GM12878 (cell line): Measurements from ENCODE around the gene GLT6D1. TPM values are rescaled to one million over a fixed set of nuclear protein-coding genes. Genes with fewer than 3 reads are reported as not detected.

Experiments
- ATAC-seq: fragments of 200-7000 bp; cut with Tn5 transposase; 3 replicates; pipeline ENCODE4 v1.9.1; 2020; ENCODE audit warnings: mild to moderate bottlenecking, moderate library complexity
- BruUV-seq: library from RNA; stranded (reverse); fragments of 400-500 nt; replicated peaks from 2 replicates; lab custom pipeline; 2021; lab: Mats Ljungman, UMichigan
- CTCF ChIA-PET: fragments of 300-600 bp; sonication (Branson Sonifier 250); formaldehyde crosslinking; extraction: SDS; loops from one replicate; lab custom pipeline; 2021; ENCODE audit warnings: inconsistent platforms; lab: Yijun Ruan, JAX
- POLR2A ChIA-PET: fragments of 350-600 bp; formaldehyde crosslinking; extraction: SDS; loops from one replicate; lab custom pipeline; 2021; ENCODE audit warnings: inconsistent platforms; lab: Charles Lee
- RAD21 ChIA-PET: fragments of 300-600 bp; sonication (Branson Sonifier 250); formaldehyde crosslinking; loops from one replicate; lab custom pipeline; 2023; ENCODE audit warnings: antibody characterized with exemption; ENCODE audit not compliant: unreplicated experiment; lab: Charles Lee
- SMC1A ChIA-PET: fragments of 300-600 bp; sonication (Branson Sonifier 250); formaldehyde crosslinking; loops from one replicate; lab custom pipeline; 2023; ENCODE audit not compliant: unreplicated experiment, uncharacterized antibody; lab: Charles Lee
- DNase-seq: peaks from one replicate; pipeline ENCODE4 v3.0.0-alpha.2; 2011; ENCODE audit warnings: low read depth, low spot score
- FAIRE-seq: peaks from 3 replicates; lab custom pipeline; 2011; peaks lifted over from hg19 to GRCh38; lab: Jason Lieb, UNC
- H2AFZ ChIP-seq: 2 replicates; pipeline ENCODE4 v1.6.0; 2011; ENCODE audit warnings: low read depth, low read length, control low read depth; ENCODE audit not compliant: control insufficient read depth
- H3K27ac ChIP-seq: 2 replicates; pipeline ENCODE4 v1.5.1; 2011; ENCODE audit warnings: control low read depth; ENCODE audit not compliant: control insufficient read depth, insufficient read depth
- H3K27me3 ChIP-seq, 2 experiments: replicated peaks in 1 of 2; 2 replicates each; pipeline versions ENCODE4 v1.6.0 to v1.6.1; 2011; ENCODE audit warnings: low read length in 1 of 2; ENCODE audit not compliant: control insufficient read depth in 2 of 2, insufficient read depth in 2 of 2
- H3K36me3 ChIP-seq, 2 experiments: 2 replicates each; pipeline ENCODE4 v1.5.1; 2011; ENCODE audit warnings: low read length in 1 of 2; ENCODE audit not compliant: control insufficient read depth in 2 of 2, insufficient read depth in 2 of 2
- H3K4me1 ChIP-seq: 2 replicates; pipeline ENCODE4 v1.6.1; 2011; ENCODE audit warnings: mild to moderate bottlenecking, low read length, moderate library complexity, mixed read lengths; ENCODE audit not compliant: control insufficient read depth, insufficient read depth
- H3K4me2 ChIP-seq: 2 replicates; pipeline ENCODE4 v1.6.0; 2011; ENCODE audit warnings: control low read depth; ENCODE audit not compliant: control insufficient read depth, insufficient read depth
- H3K4me3 ChIP-seq: fragments of 200-600 bp; sonication (generic); 2 replicates; pipeline ENCODE4 v1.5.1; 2016
- H3K79me2 ChIP-seq: 2 replicates; pipeline ENCODE4 v1.6.0; 2011; ENCODE audit warnings: low read length; ENCODE audit not compliant: control insufficient read depth, insufficient read depth
- H3K9ac ChIP-seq: 2 replicates; pipeline ENCODE4 v1.8.0; 2011; ENCODE audit warnings: low read length, control low read depth, mixed read lengths; ENCODE audit not compliant: control insufficient read depth, insufficient read depth
- H3K9me3 ChIP-seq: replicated peaks from 3 replicates; pipeline ENCODE4 v1.5.1; 2011; ENCODE audit warnings: mild to moderate bottlenecking, low read length; ENCODE audit not compliant: control insufficient read depth, insufficient read depth
- H4K20me1 ChIP-seq: 2 replicates; pipeline ENCODE4 v1.6.0; 2011; ENCODE audit not compliant: control insufficient read depth, insufficient read depth
- ASH2L ChIP-seq: fragments of 300-600, 200-600 bp; sonication (generic); IDR thresholded peaks from 2 replicates; pipeline ENCODE4 v1.6.1; 2017; ENCODE audit warnings: low read depth, mild to moderate bottlenecking, borderline replicate concordance
- CHD2 ChIP-seq: IDR thresholded peaks from 2 replicates; pipeline ENCODE4 v1.6.1; 2011; ENCODE audit warnings: low read depth, low read length, improper control_type of control experiment, borderline replicate concordance
- HDGF ChIP-seq: fragments of 450-650 bp; IDR thresholded peaks from 2 replicates; pipeline ENCODE4 v1.6.1; 2016; ENCODE audit warnings: antibody characterized with exemption
- MTA2 ChIP-seq: fragments of 450-650 bp; IDR thresholded peaks from 2 replicates; pipeline ENCODE4 v1.6.1; 2016; ENCODE audit warnings: low read depth, mild to moderate bottlenecking, moderate library complexity
- SIX5 ChIP-seq: IDR thresholded peaks from 2 replicates; pipeline ENCODE4 v1.6.1; 2011; ENCODE audit warnings: mild to moderate bottlenecking, low read depth, low read length, moderate library complexity; ENCODE audit not compliant: severe bottlenecking
- WGBS: methylation state at CpG from one replicate; pipeline ENCODE4 v1.1.6; 2016; ENCODE audit warnings: low lambda C conversion rate; ENCODE audit not compliant: insufficient replicate concordance, insufficient coverage; ENCODE audit errors: missing lambda C conversion rate; 5-methylcytosine and 5-hydroxymethylcytosine counted together
- in situ Hi-C: fragments of 300-500 bp; cut with MboI; formaldehyde crosslinking; loops from 9 replicates; pipeline ENCODE4 v1.14.3; 2018; ENCODE audit warnings: mixed read lengths
- intact Hi-C: fragments of 100-400 bp; cut with micrococcal nuclease; formaldehyde crosslinking; loops from one replicate; pipeline ENCODE4 v1.14.2; 2022; ENCODE audit not compliant: unreplicated experiment
- polyA plus RNA-seq, 11 experiments: library from polyadenylated mRNA; depleted of rRNA in 4 of 11; unstranded in 6 of 11; stranded (reverse) in 5 of 11; fragments of >200 nt; fragmentation: Nextera tagmentation in 4 of 11; fragmentation: Illumina TruSeq in 1 of 11; extraction: Ambion mirVana in 4 of 11; extraction: Trizol in 1 of 11; gene quantifications; 1 replicate in 1 of 11; 2 replicates in 10 of 11; pipeline versions ENCODE4 v1.2.1 to v1.2.3, GENCODE V29; 2011 to 2016; ENCODE audit warnings: inconsistent platforms in 2 of 11, missing spikeins in 2 of 11, low read depth in 1 of 11
- total RNA-seq, 4 experiments: library from RNA; depleted of rRNA in 3 of 4; stranded (reverse); fragments of >200 nt in 3 of 4; fragmentation: Illumina TruSeq in 1 of 4; extraction: Trizol in 1 of 4; gene quantifications; 2 replicates each; pipeline versions ENCODE4 v1.2.1 to v1.2.3, GENCODE V29; 2013 to 2021
- TF ChIP-seq, protein P1 (sequence below): fragments of 450-650 bp; IDR thresholded peaks from 2 replicates; pipeline ENCODE4 v1.6.1; 2016; ENCODE audit warnings: mild to moderate bottlenecking
- TF ChIP-seq, protein P2 (sequence below): fragments of 450-650 bp; IDR thresholded peaks from 2 replicates; pipeline ENCODE4 v1.6.1; 2017; ENCODE audit warnings: mild to moderate bottlenecking, moderate library complexity

Gene GLT6D1
- total and polyA plus RNA-seq, 10 of the 15 experiments (the other 5 are each of a cell fraction or from before 2014, with no cell fraction given): not detected

DNA sequence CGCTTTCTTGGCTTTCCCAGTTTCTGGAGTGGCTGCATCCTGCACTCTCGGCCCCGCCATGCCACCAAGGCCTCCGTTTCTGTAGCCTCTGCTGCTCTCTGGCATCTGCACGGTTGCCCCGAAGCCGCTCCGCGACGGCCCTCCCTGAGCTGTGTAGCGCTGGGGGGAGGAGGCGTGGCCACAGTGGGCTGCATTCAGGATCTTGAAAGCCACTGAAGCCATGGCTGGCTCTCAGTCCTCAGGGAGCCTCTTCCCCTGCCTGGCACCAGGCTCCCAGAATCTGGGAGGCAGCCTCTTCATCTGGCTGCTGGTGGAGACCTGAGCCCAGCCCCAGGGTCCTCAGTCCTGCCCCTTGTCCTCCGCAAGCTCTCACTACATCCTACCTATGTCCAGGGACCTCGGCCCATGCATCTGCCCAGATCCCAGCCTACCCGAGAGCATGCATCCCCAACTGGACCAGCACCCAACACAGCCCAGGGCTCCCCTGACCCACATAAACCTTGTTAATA, 52.7 kb downstream of the GLT6D1 start:
- Histone ChIP-seq H3K27ac (no peak overlapping the region), H3K4me3 (no peak overlapping the region), H2AFZ (no peak overlapping the region), H3K4me2 (no peak overlapping the region), H3K27me3 (no peaks in the 10 kb centered on the region), H3K79me2 (no peaks in the 10 kb centered on the region), H3K9ac (no peak overlapping the region), H4K20me1 (no peaks in the 10 kb centered on the region), H3K4me1 (no peaks in the 10 kb centered on the region), H3K9me3 (no peaks in the 10 kb centered on the region), H3K36me3 (no peaks in the 10 kb centered on the region)
- SMC1A ChIA-PET: no interaction called here
- CTCF ChIA-PET: no interaction called here
- no peak for ATAC-seq
- RAD21 ChIA-PET: no interaction called here
- no peak for DNase-seq
- FAIRE-seq: no peak
- WGBS: 29% methylated on average over 14 of the region's 15 CpGs
- in situ Hi-C loops: no loop called here
- POLR2A ChIA-PET: no interaction called here
- TF ChIP-seq SIX5 (no peak), MTA2 (no peak), ASH2L (no peak)
- TF ChIP-seq, protein P1, sequence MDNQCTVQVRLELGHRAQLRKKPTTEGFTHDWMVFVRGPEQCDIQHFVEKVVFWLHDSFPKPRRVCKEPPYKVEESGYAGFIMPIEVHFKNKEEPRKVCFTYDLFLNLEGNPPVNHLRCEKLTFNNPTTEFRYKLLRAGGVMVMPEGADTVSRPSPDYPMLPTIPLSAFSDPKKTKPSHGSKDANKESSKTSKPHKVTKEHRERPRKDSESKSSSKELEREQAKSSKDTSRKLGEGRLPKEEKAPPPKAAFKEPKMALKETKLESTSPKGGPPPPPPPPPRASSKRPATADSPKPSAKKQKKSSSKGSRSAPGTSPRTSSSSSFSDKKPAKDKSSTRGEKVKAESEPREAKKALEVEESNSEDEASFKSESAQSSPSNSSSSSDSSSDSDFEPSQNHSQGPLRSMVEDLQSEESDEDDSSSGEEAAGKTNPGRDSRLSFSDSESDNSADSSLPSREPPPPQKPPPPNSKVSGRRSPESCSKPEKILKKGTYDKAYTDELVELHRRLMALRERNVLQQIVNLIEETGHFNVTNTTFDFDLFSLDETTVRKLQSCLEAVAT: no peak
- TF ChIP-seq, all 136 proteins: peak for 0
- intact Hi-C loops: no loop called here
- BruUV-seq: no TSS peak

DNA sequence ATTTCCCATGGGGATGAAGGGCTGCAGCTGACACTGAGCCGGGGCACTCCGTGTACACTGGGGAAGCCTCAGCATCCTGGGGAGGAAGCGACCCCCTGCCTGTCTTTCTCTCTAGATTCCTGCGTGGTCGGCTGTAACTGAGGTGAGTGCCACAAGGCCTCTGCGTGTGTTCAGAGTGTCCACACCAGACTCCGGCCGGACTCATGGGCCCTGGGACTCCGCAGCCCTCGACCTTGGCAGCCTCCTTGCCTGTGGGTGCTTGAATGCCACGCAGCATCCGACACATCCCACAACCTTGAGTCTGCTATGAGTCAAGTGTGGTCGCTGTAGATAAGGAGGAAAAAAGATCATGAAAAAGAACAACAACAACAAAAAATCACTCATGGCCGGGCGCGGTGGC, 54.4 kb downstream of the GLT6D1 start:
- in situ Hi-C loops: no loop called here
- no TSS peak for BruUV-seq
- TF ChIP-seq HDGF: no peak
- TF ChIP-seq, protein P2, sequence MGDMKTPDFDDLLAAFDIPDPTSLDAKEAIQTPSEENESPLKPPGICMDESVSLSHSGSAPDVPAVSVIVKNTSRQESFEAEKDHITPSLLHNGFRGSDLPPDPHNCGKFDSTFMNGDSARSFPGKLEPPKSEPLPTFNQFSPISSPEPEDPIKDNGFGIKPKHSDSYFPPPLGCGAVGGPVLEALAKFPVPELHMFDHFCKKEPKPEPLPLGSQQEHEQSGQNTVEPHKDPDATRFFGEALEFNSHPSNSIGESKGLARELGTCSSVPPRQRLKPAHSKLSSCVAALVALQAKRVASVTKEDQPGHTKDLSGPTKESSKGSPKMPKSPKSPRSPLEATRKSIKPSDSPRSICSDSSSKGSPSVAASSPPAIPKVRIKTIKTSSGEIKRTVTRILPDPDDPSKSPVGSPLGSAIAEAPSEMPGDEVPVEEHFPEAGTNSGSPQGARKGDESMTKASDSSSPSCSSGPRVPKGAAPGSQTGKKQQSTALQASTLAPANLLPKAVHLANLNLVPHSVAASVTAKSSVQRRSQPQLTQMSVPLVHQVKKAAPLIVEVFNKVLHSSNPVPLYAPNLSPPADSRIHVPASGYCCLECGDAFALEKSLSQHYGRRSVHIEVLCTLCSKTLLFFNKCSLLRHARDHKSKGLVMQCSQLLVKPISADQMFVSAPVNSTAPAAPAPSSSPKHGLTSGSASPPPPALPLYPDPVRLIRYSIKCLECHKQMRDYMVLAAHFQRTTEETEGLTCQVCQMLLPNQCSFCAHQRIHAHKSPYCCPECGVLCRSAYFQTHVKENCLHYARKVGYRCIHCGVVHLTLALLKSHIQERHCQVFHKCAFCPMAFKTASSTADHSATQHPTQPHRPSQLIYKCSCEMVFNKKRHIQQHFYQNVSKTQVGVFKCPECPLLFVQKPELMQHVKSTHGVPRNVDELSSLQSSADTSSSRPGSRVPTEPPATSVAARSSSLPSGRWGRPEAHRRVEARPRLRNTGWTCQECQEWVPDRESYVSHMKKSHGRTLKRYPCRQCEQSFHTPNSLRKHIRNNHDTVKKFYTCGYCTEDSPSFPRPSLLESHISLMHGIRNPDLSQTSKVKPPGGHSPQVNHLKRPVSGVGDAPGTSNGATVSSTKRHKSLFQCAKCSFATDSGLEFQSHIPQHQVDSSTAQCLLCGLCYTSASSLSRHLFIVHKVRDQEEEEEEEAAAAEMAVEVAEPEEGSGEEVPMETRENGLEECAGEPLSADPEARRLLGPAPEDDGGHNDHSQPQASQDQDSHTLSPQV: no peak
- TF ChIP-seq CHD2: no peak
- intact Hi-C loops: no loop called here
- RAD21 ChIA-PET: no interaction called here
- FAIRE-seq (no peak), DNase-seq (no peak), ATAC-seq (no peak)
- Histone ChIP-seq H3K9me3 (no peaks in the 10 kb centered on the region), H3K27ac (no peak overlapping the region), H3K36me3 (no peaks in the 10 kb centered on the region), H3K4me3 (no peak overlapping the region), H3K4me2 (no peak overlapping the region), H3K27me3 (no peaks in the 10 kb centered on the region), H3K79me2 (no peaks in the 10 kb centered on the region), H3K4me1 (no peaks in the 10 kb centered on the region), H4K20me1 (no peaks in the 10 kb centered on the region), H3K9ac (no peak overlapping the region), H2AFZ (no peak overlapping the region)
- WGBS: 57% methylated on average over 16 of the region's 16 CpGs
- SMC1A ChIA-PET: no interaction called here
- CTCF ChIA-PET: interaction anchor here (0.7 kb wide), 1 partner anchor 15 kb away, joined by 3 read pairs; no protein-coding TSS in a partner anchor
- POLR2A ChIA-PET: no interaction called here
